Neural progenitor cell (in vitro differentiated cells): ENCODE results near the gene CCDC80.

ENCODE experiments used
- CTCF ChIP-seq: fragments of 200-600 bp; sonication (generic); IDR thresholded peaks from 2 replicates; pipeline ENCODE4 v1.5.1; 2017; ENCODE audit warnings: antibody characterized with exemption, mild to moderate bottlenecking
- EZH2 ChIP-seq: fragments of 200-600 bp; sonication (generic); IDR thresholded peaks from 2 replicates; pipeline ENCODE4 v1.6.1; 2017; ENCODE audit warnings: antibody characterized with exemption, mild to moderate bottlenecking, moderate library complexity
- EZH2phosphoT487 ChIP-seq: fragments of 200-600 bp; sonication (generic); IDR thresholded peaks from 2 replicates; pipeline ENCODE4 v1.6.1; 2017; ENCODE audit warnings: antibody characterized with exemption

GRCh38 chr3:112640930-112641801 lies at the start of gene CCDC80:
- TF ChIP-seq CTCF: no peak
- no peak for TF ChIP-seq EZH2
- no peak for TF ChIP-seq EZH2phosphoT487
